ENCODE measurements around the gene CRIP2. TPM values are rescaled to one million over a fixed set of nuclear protein-coding genes. Genes with fewer than 3 reads are reported as not detected.

The CRIP2 gene
- total and polyA plus RNA-seq, 2 of the 13 experiments (the other 11 are each of a cell fraction or from before 2014, with no cell fraction given): 31.6 to 37.9 TPM

DNA sequence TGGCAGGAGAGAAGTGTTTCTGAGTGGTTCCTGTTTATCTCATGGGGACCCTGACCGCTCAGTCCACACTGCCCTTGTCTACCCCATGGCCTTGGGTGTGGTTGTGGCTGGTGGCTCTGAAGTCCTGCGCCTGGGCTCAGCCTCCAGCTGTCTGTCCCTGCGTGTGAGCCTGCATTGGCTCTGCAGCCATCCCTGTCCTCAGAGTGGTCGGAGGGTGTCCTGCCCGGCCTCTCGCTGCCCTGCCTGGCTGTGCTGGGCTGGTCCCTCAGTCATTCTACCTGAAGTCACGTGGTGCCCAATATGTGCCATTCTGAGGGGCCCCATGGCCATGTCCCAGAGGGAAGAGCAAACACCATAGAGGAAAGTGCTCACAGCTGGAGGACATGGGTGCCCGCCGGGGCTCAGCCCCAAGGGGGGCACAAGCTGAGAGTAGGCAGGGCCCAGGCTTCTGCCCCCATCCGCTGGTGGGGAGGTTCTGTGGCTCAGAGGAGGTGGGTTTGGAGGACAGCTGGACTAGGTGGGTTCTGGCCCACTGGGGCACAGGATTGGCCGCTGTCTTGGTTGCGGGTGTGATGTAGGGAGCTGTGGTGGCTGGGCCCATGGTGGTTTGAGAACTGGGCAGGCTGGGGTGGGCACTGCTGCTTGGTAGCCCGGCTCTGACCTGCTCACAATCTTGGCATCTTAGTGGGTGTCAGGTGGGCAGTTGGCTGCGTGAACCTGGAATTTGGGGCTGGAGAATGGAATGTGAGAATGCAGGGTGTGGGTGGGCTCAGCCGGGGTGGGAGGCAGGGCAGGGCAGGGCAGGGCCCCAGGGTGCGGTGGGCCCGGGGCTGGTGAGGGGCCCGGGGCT lies 28.1 kb downstream of the CRIP2 start (continued):
- TF ChIP-seq, protein P1, sequence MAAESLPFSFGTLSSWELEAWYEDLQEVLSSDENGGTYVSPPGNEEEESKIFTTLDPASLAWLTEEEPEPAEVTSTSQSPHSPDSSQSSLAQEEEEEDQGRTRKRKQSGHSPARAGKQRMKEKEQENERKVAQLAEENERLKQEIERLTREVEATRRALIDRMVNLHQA (CRISPR knock-in tag; IDR thresholded peaks at IDR 0.05): no peak
- TF ChIP-seq SMAD3 (CRISPR knock-in tag; IDR thresholded peaks at IDR 0.05) (no peak), ZNF562 (CRISPR knock-in tag; IDR thresholded peaks at IDR 0.05; ENCODE audit: borderline replicate concordance) (no peak), POLR2AphosphoS2 (IDR thresholded peaks at IDR 0.05; ENCODE audit: low read depth, low read length) (no peak), ZNF577 (CRISPR knock-in tag; IDR thresholded peaks at IDR 0.05; ENCODE audit: borderline replicate concordance, low read depth) (no peak), KLF6 (CRISPR knock-in tag; IDR thresholded peaks at IDR 0.05) (no peak), IKZF4 (CRISPR knock-in tag; IDR thresholded peaks at IDR 0.05; ENCODE audit: borderline replicate concordance, low read depth, not compliant biosample characterization) (peak; percentile 9), PTBP1 (IDR thresholded peaks at IDR 0.05; ENCODE audit: low read depth, low read length, poor library complexity, severe bottlenecking) (no peak), ZNF891 (CRISPR knock-in tag; IDR thresholded peaks at IDR 0.05) (no peak), RARA (CRISPR knock-in tag; IDR thresholded peaks at IDR 0.05) (no peak), ZNF766 (CRISPR knock-in tag; IDR thresholded peaks at IDR 0.05; ENCODE audit: borderline replicate concordance) (no peak), TEAD2 (CRISPR knock-in tag; IDR thresholded peaks at IDR 0.05) (no peak), SALL2 (CRISPR knock-in tag; IDR thresholded peaks at IDR 0.05) (no peak)
- TF ChIP-seq, protein P2, sequence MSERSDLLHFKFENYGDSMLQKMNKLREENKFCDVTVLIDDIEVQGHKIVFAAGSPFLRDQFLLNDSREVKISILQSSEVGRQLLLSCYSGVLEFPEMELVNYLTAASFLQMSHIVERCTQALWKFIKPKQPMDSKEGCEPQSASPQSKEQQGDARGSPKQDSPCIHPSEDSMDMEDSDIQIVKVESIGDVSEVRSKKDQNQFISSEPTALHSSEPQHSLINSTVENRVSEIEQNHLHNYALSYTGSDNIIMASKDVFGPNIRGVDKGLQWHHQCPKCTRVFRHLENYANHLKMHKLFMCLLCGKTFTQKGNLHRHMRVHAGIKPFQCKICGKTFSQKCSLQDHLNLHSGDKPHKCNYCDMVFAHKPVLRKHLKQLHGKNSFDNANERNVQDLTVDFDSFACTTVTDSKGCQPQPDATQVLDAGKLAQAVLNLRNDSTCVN (CRISPR knock-in tag; IDR thresholded peaks at IDR 0.05; ENCODE audit: borderline replicate concordance): no peak
- TF ChIP-seq, protein P3, sequence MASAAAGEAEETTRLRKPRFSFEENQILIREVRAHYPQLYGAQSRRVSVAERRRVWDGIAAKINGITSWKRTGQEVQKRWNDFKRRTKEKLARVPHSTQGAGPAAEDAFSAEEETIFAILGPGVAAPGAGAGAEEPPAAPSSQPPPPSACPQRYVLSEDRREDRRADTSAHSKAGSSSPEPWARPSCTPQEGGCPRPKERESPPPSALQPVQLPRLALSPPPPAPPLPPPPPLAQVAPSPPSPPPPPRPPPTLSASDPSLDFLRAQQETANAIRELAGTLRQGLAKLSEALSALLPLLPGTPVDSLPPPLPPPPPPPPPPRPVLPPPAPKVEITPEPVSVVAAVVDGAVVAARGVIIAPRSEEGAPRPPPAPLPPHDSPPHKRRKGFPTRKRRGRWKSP (CRISPR knock-in tag; IDR thresholded peaks at IDR 0.05): no peak
- TF ChIP-seq, protein P4, sequence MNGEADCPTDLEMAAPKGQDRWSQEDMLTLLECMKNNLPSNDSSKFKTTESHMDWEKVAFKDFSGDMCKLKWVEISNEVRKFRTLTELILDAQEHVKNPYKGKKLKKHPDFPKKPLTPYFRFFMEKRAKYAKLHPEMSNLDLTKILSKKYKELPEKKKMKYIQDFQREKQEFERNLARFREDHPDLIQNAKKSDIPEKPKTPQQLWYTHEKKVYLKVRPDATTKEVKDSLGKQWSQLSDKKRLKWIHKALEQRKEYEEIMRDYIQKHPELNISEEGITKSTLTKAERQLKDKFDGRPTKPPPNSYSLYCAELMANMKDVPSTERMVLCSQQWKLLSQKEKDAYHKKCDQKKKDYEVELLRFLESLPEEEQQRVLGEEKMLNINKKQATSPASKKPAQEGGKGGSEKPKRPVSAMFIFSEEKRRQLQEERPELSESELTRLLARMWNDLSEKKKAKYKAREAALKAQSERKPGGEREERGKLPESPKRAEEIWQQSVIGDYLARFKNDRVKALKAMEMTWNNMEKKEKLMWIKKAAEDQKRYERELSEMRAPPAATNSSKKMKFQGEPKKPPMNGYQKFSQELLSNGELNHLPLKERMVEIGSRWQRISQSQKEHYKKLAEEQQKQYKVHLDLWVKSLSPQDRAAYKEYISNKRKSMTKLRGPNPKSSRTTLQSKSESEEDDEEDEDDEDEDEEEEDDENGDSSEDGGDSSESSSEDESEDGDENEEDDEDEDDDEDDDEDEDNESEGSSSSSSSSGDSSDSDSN (CRISPR knock-in tag; IDR thresholded peaks at IDR 0.05): no peak
- TF ChIP-seq, protein P5, sequence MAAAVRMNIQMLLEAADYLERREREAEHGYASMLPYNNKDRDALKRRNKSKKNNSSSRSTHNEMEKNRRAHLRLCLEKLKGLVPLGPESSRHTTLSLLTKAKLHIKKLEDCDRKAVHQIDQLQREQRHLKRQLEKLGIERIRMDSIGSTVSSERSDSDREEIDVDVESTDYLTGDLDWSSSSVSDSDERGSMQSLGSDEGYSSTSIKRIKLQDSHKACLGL (CRISPR knock-in tag; IDR thresholded peaks at IDR 0.05): no peak
- TF ChIP-seq, protein P6, sequence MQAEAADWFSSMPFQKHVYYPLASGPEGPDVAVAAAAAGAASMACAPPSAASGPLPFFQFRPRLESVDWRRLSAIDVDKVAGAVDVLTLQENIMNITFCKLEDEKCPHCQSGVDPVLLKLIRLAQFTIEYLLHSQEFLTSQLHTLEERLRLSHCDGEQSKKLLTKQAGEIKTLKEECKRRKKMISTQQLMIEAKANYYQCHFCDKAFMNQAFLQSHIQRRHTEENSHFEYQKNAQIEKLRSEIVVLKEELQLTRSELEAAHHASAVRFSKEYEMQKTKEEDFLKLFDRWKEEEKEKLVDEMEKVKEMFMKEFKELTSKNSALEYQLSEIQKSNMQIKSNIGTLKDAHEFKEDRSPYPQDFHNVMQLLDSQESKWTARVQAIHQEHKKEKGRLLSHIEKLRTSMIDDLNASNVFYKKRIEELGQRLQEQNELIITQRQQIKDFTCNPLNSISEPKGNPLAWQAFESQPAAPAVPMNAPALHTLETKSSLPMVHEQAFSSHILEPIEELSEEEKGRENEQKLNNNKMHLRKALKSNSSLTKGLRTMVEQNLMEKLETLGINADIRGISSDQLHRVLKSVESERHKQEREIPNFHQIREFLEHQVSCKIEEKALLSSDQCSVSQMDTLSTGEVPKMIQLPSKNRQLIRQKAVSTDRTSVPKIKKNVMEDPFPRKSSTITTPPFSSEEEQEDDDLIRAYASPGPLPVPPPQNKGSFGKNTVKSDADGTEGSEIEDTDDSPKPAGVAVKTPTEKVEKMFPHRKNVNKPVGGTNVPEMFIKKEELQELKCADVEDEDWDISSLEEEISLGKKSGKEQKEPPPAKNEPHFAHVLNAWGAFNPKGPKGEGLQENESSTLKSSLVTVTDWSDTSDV (CRISPR knock-in tag; IDR thresholded peaks at IDR 0.05): no peak

Data from HepG2 (cell line).